Esophagus muscularis mucosa (tissue), 3 donors: ENCODE data around the gene TASOR2.

Experiments
- CTCF ChIP-seq, 3 experiments: fragments of 200-600 bp in 2 of 3; fragments of 450-650 bp in 1 of 3; sonication (generic) in 2 of 3; IDR thresholded peaks; one replicate each; pipeline ENCODE4 v1.5.1; 2017 to 2019; ENCODE audit warnings: antibody characterized with exemption in 3 of 3, mild to moderate bottlenecking in 2 of 3, moderate library complexity in 1 of 3
- POLR2AphosphoS5 ChIP-seq, 2 donors: sonication (generic); formaldehyde crosslinking; IDR thresholded peaks; one replicate each; pipeline ENCODE4 v1.6.1; 2017; ENCODE audit warnings: antibody characterized with exemption in 2 of 2

GRCh38 chr10:5691786-5692185, 7.1 kb downstream of the TASOR2 start:
- TF ChIP-seq POLR2AphosphoS5 (IDR thresholded peaks at IDR 0.05) (no peak), CTCF (IDR thresholded peaks at IDR 0.05) (no peak)
